Esophagus muscularis mucosa (tissue), 4 donors: ENCODE measurements around the gene HILPDA.

ENCODE experiments used
- CTCF ChIP-seq, 3 experiments: fragments of 200-600 bp in 2 of 3; fragments of 450-650 bp in 1 of 3; sonication (generic) in 2 of 3; IDR thresholded peaks; one replicate each; pipeline ENCODE4 v1.5.1; 2017 to 2019; ENCODE audit warnings: antibody characterized with exemption in 3 of 3, mild to moderate bottlenecking in 2 of 3, moderate library complexity in 1 of 3
- EP300 ChIP-seq: sonication (generic); formaldehyde crosslinking; IDR thresholded peaks from one replicate; pipeline ENCODE4 v1.6.1; 2017; ENCODE audit warnings: antibody characterized with exemption
- POLR2A ChIP-seq: fragments of 450-650 bp; IDR thresholded peaks from one replicate; pipeline ENCODE4 v1.6.1; 2017; ENCODE audit warnings: antibody characterized with exemption, moderate library complexity, mild to moderate bottlenecking, low read depth

GRCh38 chr7:128459394-128459878, 3.8 kb downstream of the HILPDA start:
- peak; percentile 78 to 85 (median 85) for TF ChIP-seq CTCF (IDR thresholded peaks at IDR 0.05)
- no peak for TF ChIP-seq POLR2A
- TF ChIP-seq EP300, result no peak
